SHP77 (cell line): ENCODE measurements around the gene CADPS2.

Experiments used
- DNase-seq, 2 experiments: peaks; one replicate each; lab custom pipeline; 2025; lab: John Stamatoyannopoulos, UW

CADPS2 gene

GRCh38 chr7:122602800-122603199, 283.5 kb downstream of the CADPS2 start:
- DNase-seq, result no peak

- DNase-seq, result no peak
Measured at GRCh38 chr7:122600630-122601029, 285.6 kb downstream of the CADPS2 start.

- DNase-seq, result no peak
Measured at GRCh38 chr7:122600042-122600441, 286.2 kb downstream of the CADPS2 start.

GRCh38 chr7:122597277-122597676, 289.0 kb downstream of the CADPS2 start:
- DNase-seq, result no peak

- DNase-seq, result no peak
Measured at GRCh38 chr7:122595885-122596284, 290.4 kb downstream of the CADPS2 start.

GRCh38 chr7:122588621-122589020, 297.6 kb downstream of the CADPS2 start:
- no peak for DNase-seq

GRCh38 chr7:122584676-122585251, 301.5 kb downstream of the CADPS2 start:
- DNase-seq, result no peak

GRCh38 chr7:122578350-122578749, 307.9 kb downstream of the CADPS2 start:
- no peak for DNase-seq

- no peak for DNase-seq
Measured at GRCh38 chr7:122577449-122578003, 308.7 kb downstream of the CADPS2 start.

- DNase-seq, result no peak
Measured at GRCh38 chr7:122572706-122573105, 313.6 kb downstream of the CADPS2 start.

GRCh38 chr7:122561326-122561725, 324.9 kb downstream of the CADPS2 start:
- DNase-seq, result no peak

- DNase-seq, result no peak
Measured at GRCh38 chr7:122556873-122557542, 329.3 kb downstream of the CADPS2 start.

GRCh38 chr7:122556219-122556618, 330.0 kb downstream of the CADPS2 start:
- no peak for DNase-seq

GRCh38 chr7:122553761-122554160, 332.5 kb downstream of the CADPS2 start:
- no peak for DNase-seq

GRCh38 chr7:122552769-122553168, 333.5 kb downstream of the CADPS2 start:
- no peak for DNase-seq

- no peak for DNase-seq
Measured at GRCh38 chr7:122550545-122550944, 335.7 kb downstream of the CADPS2 start.

GRCh38 chr7:122549578-122549977, 336.7 kb downstream of the CADPS2 start:
- DNase-seq, result no peak

GRCh38 chr7:122546496-122546895, 339.8 kb downstream of the CADPS2 start:
- no peak for DNase-seq

GRCh38 chr7:122544463-122544862, 341.8 kb downstream of the CADPS2 start:
- DNase-seq, result no peak

GRCh38 chr7:122543891-122544290, 342.4 kb downstream of the CADPS2 start:
- no peak for DNase-seq

- no peak for DNase-seq
Measured at GRCh38 chr7:122543166-122543565, 343.1 kb downstream of the CADPS2 start.

GRCh38 chr7:122535086-122535485, 351.2 kb downstream of the CADPS2 start:
- DNase-seq, result no peak

- no peak for DNase-seq
Measured at GRCh38 chr7:122532406-122533269, 353.6 kb downstream of the CADPS2 start.
